IMR-90 (cell line): ENCODE data around the gene CMIP. TPM values are rescaled to one million over a fixed set of nuclear protein-coding genes. Genes with fewer than 3 reads are reported as not detected.

Source experiments
- ATAC-seq: fragments of 200-7000 bp; cut with Tn5 transposase; 2 replicates; pipeline ENCODE4 v1.9.1; 2020; ENCODE audit warnings: low read depth, mild to moderate bottlenecking, moderate library complexity
- BruUV-seq: library from RNA; stranded (reverse); fragments of 400-500 nt; replicated peaks from 2 replicates; lab custom pipeline; 2021; lab: Mats Ljungman, UMichigan
- CTCF ChIA-PET: fragments of 300-600 bp; formaldehyde crosslinking; extraction: SDS; loops from one replicate; lab custom pipeline; 2021; ENCODE audit warnings: antibody characterized with exemption; lab: Yijun Ruan, JAX
- POLR2A ChIA-PET: fragments of 300-600 bp; sonication (Branson Sonifier 250); formaldehyde crosslinking; loops from one replicate; lab custom pipeline; 2022; ENCODE audit warnings: antibody characterized with exemption; ENCODE audit not compliant: unreplicated experiment; lab: Charles Lee
- DNase-seq: peaks from one replicate; pipeline ENCODE4 v3.0.0; 2013
- H2AFZ ChIP-seq: replicated peaks from 2 replicates; pipeline ENCODE3; 2013; ENCODE audit warnings: low read length, mild to moderate bottlenecking; ENCODE audit not compliant: poor library complexity
- H2AK5ac ChIP-seq: 2 replicates; pipeline ENCODE4 v1.6.1; 2013; ENCODE audit warnings: low read depth, low read length, inconsistent platforms
- H2AK9ac ChIP-seq: replicated peaks from 2 replicates; pipeline ENCODE3; 2013; ENCODE audit warnings: mild to moderate bottlenecking, low read depth, low read length, moderate library complexity; ENCODE audit not compliant: poor library complexity
- H2BK120ac ChIP-seq: 2 replicates; pipeline ENCODE4 v1.6.1; 2013; ENCODE audit warnings: low read depth, low read length, inconsistent platforms
- H2BK15ac ChIP-seq: 3 replicates; pipeline ENCODE4 v1.6.1; 2013; ENCODE audit warnings: low read depth, low read length, inconsistent platforms
- H2BK20ac ChIP-seq: 2 replicates; pipeline ENCODE4 v1.6.1; 2013; ENCODE audit warnings: low read depth, mild to moderate bottlenecking, inconsistent platforms, low read length, moderate library complexity
- H2BK5ac ChIP-seq: 2 replicates; pipeline ENCODE4 v1.6.1; 2013; ENCODE audit warnings: mild to moderate bottlenecking, low read depth, low read length, inconsistent platforms; ENCODE audit not compliant: poor library complexity, severe bottlenecking
- H3K14ac ChIP-seq: replicated peaks from 2 replicates; pipeline ENCODE4 v1.6.1; 2013; ENCODE audit warnings: low read depth, low read length, inconsistent platforms
- H3K18ac ChIP-seq: 2 replicates; pipeline ENCODE4 v1.6.1; 2013; ENCODE audit warnings: low read depth, low read length, control low read depth
- H3K23ac ChIP-seq: 2 replicates; pipeline ENCODE4 v1.6.1; 2013; ENCODE audit warnings: low read depth, low read length, inconsistent platforms
- H3K27ac ChIP-seq: 2 replicates; pipeline ENCODE4 v1.5.1; 2013; ENCODE audit warnings: mild to moderate bottlenecking, control low read depth, low read length; ENCODE audit not compliant: insufficient read depth
- H3K27me3 ChIP-seq: 2 replicates; pipeline ENCODE4 v1.6.1; 2013; ENCODE audit warnings: low read length; ENCODE audit not compliant: control insufficient read depth, insufficient read depth
- H3K36me3 ChIP-seq: 2 replicates; pipeline ENCODE4 v1.6.1; 2013; ENCODE audit warnings: low read length, mixed read lengths; ENCODE audit not compliant: control insufficient read depth, insufficient read depth
- H3K4ac ChIP-seq: 2 replicates; pipeline ENCODE4 v1.6.1; 2013; ENCODE audit warnings: low read depth, low read length, inconsistent platforms
- H3K4me1 ChIP-seq: 2 replicates; pipeline ENCODE4 v1.6.1; 2013; ENCODE audit warnings: low read length, mixed read lengths; ENCODE audit not compliant: control insufficient read depth, insufficient read depth
- H3K4me2 ChIP-seq: 2 replicates; pipeline ENCODE4 v1.6.1; 2013; ENCODE audit warnings: low read depth, mild to moderate bottlenecking, control low read depth, low read length, moderate library complexity
- H3K4me3 ChIP-seq: 2 replicates; pipeline ENCODE4 v1.5.1; 2013; ENCODE audit warnings: low read depth, mild to moderate bottlenecking, control low read depth, low read length, moderate library complexity; ENCODE audit not compliant: insufficient read depth
- H3K56ac ChIP-seq: 2 replicates; pipeline ENCODE4 v1.6.1; 2013; ENCODE audit warnings: low read length, inconsistent platforms; ENCODE audit not compliant: insufficient read depth; ENCODE audit errors: extremely low read depth
- H3K79me1 ChIP-seq, 2 experiments: 2 replicates each; pipeline ENCODE4 v1.6.1; 2013; ENCODE audit warnings: low read length in 2 of 2, inconsistent platforms in 1 of 2, low read depth in 1 of 2
- H3K9ac ChIP-seq: 2 replicates; pipeline ENCODE4 v1.6.1; 2013; ENCODE audit warnings: low read depth, low read length, control low read depth
- H3K9me1 ChIP-seq: 2 replicates; pipeline ENCODE4 v1.6.1; 2013; ENCODE audit warnings: low read length, inconsistent platforms; ENCODE audit not compliant: insufficient read depth
- H3K9me3 ChIP-seq: 2 replicates; pipeline ENCODE4 v1.6.1; 2013; ENCODE audit warnings: low read length; ENCODE audit not compliant: control insufficient read depth, insufficient read depth
- H4K20me1 ChIP-seq: 2 replicates; pipeline ENCODE4 v1.6.1; 2013; ENCODE audit warnings: low read length, inconsistent platforms; ENCODE audit not compliant: insufficient read depth
- H4K5ac ChIP-seq: 2 replicates; pipeline ENCODE4 v1.6.1; 2013; ENCODE audit warnings: mild to moderate bottlenecking, low read depth, low read length, control low read depth
- H4K8ac ChIP-seq, 2 experiments: 2 replicates each; pipeline ENCODE4 v1.6.1; 2013; ENCODE audit warnings: low read depth in 2 of 2, low read length in 2 of 2, control low read depth in 1 of 2, inconsistent platforms in 1 of 2
- H4K91ac ChIP-seq: 2 replicates; pipeline ENCODE4 v1.6.1; 2013; ENCODE audit warnings: low read depth, low read length, inconsistent platforms; ENCODE audit not compliant: insufficient read depth
- BHLHE40 ChIP-seq: fragments of 150-350 bp; IDR thresholded peaks from 2 replicates; pipeline ENCODE4 v1.6.1; 2016; ENCODE audit warnings: mild to moderate bottlenecking, low read depth, low read length
- CEBPB ChIP-seq: IDR thresholded peaks from 2 replicates; pipeline ENCODE4 v1.6.1; 2012; ENCODE audit warnings: low read depth, low read length, improper control_type of control experiment
- CHD1 ChIP-seq: IDR thresholded peaks from 2 replicates; pipeline ENCODE4 v1.6.1; 2012; ENCODE audit warnings: low read depth, low read length, improper control_type of control experiment
- FOS ChIP-seq: fragments of 150-350 bp; IDR thresholded peaks from 2 replicates; pipeline ENCODE4 v1.6.1; 2016; ENCODE audit warnings: low read depth, low read length
- MAFK ChIP-seq: IDR thresholded peaks from 2 replicates; pipeline ENCODE4 v1.6.1; 2012; ENCODE audit warnings: low read depth, low read length, improper control_type of control experiment
- MAZ ChIP-seq: IDR thresholded peaks from 2 replicates; pipeline ENCODE4 v1.6.1; 2012; ENCODE audit warnings: low read depth, mild to moderate bottlenecking, low read length, improper control_type of control experiment, moderate library complexity, borderline replicate concordance
- MXI1 ChIP-seq: IDR thresholded peaks from 2 replicates; pipeline ENCODE4 v1.6.1; 2012; ENCODE audit warnings: low read depth, mild to moderate bottlenecking, low read length, moderate library complexity, borderline replicate concordance
- NFE2L2 ChIP-seq: fragments of 150-350 bp; IDR thresholded peaks from 2 replicates; pipeline ENCODE4 v1.6.1; 2016; ENCODE audit warnings: low read depth, mild to moderate bottlenecking, low read length
- POLR2A ChIP-seq: IDR thresholded peaks from 2 replicates; pipeline ENCODE4 v1.6.1; 2012; ENCODE audit warnings: mild to moderate bottlenecking, low read depth, low read length
- RAD21 ChIP-seq: IDR thresholded peaks from 2 replicates; pipeline ENCODE4 v1.6.1; 2012; ENCODE audit warnings: low read length, improper control_type of control experiment
- RCOR1 ChIP-seq: IDR thresholded peaks from 2 replicates; pipeline ENCODE4 v1.6.1; 2012; ENCODE audit warnings: mild to moderate bottlenecking, low read length, improper control_type of control experiment; ENCODE audit not compliant: insufficient replicate concordance
- RFX5 ChIP-seq: IDR thresholded peaks from 2 replicates; pipeline ENCODE4 v1.8.0; 2012; ENCODE audit warnings: low read depth, mild to moderate bottlenecking, low read length, moderate library complexity
- SMC3 ChIP-seq: fragments of 150-350 bp; IDR thresholded peaks from 2 replicates; pipeline ENCODE4 v1.6.1; 2016; ENCODE audit warnings: low read depth, mild to moderate bottlenecking, antibody characterized with exemption, low read length, moderate library complexity
- WGBS, 2 experiments: methylation state at CpG; one replicate each; pipeline versions ENCODE4 v1.1.5 to v1.1.7; 2013; ENCODE audit warnings: missing lambda C conversion rate in 2 of 2; ENCODE audit not compliant: insufficient read length in 1 of 2; ENCODE audit errors: extremely low coverage in 2 of 2; 5-methylcytosine and 5-hydroxymethylcytosine counted together
- dilution Hi-C: fragments of 300-500 bp; cut with HindIII; formaldehyde crosslinking; loops from one replicate; pipeline ENCODE4 v1.14.3; 2018; ENCODE audit warnings: low sequenced_read_pairs; ENCODE audit not compliant: unreplicated experiment
- in situ Hi-C: fragments of 300-500 bp; cut with MboI; formaldehyde crosslinking; loops from 3 replicates; pipeline ENCODE4 v1.14.3; 2019; ENCODE audit warnings: low sequenced_read_pairs, inconsistent platforms, mixed read lengths
- intact Hi-C: fragments of 100-400 bp; cut with micrococcal nuclease; formaldehyde crosslinking; loops from 2 replicates; pipeline ENCODE4 v1.10.0; 2022
- polyA plus RNA-seq, 3 experiments: library from polyadenylated mRNA; depleted of rRNA; stranded (reverse); fragments of >200 nt; gene quantifications; 2 replicates each; pipeline ENCODE4 v1.2.3, GENCODE V29; 2012; ENCODE audit warnings: low replicate concordance in 1 of 3
- total RNA-seq: library from RNA; depleted of rRNA; stranded (reverse); fragments of >200 nt; gene quantifications from 2 replicates; pipeline ENCODE4 v1.2.3, GENCODE V29; 2012
- TF ChIP-seq, protein P1 (sequence below): fragments of 150-350 bp; IDR thresholded peaks from 2 replicates; pipeline ENCODE4 v1.6.1; 2016; ENCODE audit warnings: low read depth, mild to moderate bottlenecking, low read length, moderate library complexity, borderline replicate concordance
- TF ChIP-seq, protein P2 (sequence below): conservative IDR thresholded peaks from 2 replicates; pipeline ENCODE4 v1.5.1; 2012; ENCODE audit warnings: mild to moderate bottlenecking, low read depth, low read length, improper control_type of control experiment
- TF ChIP-seq, protein P3 (sequence below): fragments of 150-350 bp; IDR thresholded peaks from 2 replicates; pipeline ENCODE4 v1.6.1; 2017; ENCODE audit warnings: mild to moderate bottlenecking, antibody characterized with exemption, low read length, low read depth

Gene CMIP
- total and polyA plus RNA-seq, 2 of the 4 experiments (the other 2 are of a cell fraction), result 3.2 to 11.6 TPM

DNA sequence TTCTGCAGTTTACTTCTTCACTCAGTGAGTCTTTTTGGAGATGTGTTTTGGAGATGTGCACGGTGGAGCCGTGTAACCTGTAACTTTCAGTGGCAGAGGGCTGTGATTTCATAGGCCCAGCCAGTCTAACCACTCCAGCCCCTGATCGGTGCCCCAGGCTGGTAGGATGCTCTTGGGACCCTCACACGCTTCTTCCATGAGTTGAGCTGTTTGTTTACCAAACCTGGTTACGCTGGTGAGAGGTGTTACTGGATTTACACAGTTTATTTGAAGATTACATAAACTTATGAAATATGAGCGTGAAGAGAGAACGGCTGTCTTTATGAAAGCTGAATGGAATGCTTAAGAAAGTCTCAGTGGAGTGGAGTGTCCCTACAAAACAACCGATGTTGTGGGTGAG lies 96.7 kb downstream of the CMIP start:
- H3K4ac ChIP-seq, result no peak overlapping the region
- H3K27ac ChIP-seq, result no peak overlapping the region
- H3K36me3 ChIP-seq, result no peaks in the 10 kb centered on the region
- 60% methylated on average over 1 of the region's 8 CpGs; no CpG with 5 or more reads in 1 of the 2 experiments for WGBS, 2 experiments
- H4K20me1 ChIP-seq, result peaks cover 51% of the 10 kb centered on the region
- H3K4me3 ChIP-seq, result no peak overlapping the region
- H3K4me1 ChIP-seq, result peaks cover 30% of the 10 kb centered on the region
- H2BK15ac ChIP-seq, result no peak overlapping the region
- H2AK9ac ChIP-seq, result no peak overlapping the region
- no peak overlapping the region for H4K5ac ChIP-seq
- H3K27me3 ChIP-seq, result no peaks in the 10 kb centered on the region
- no peak overlapping the region for H2BK5ac ChIP-seq
- no peak overlapping the region for H4K8ac ChIP-seq
- H3K79me1 ChIP-seq, result peaks cover 37 to 63% of the 10 kb centered on the region in 2 experiments
- H3K9me1 ChIP-seq, result peaks cover 31% of the 10 kb centered on the region
- ATAC-seq (no peak), DNase-seq (no peak)
- POLR2A ChIA-PET, result no interaction called here
- CTCF ChIA-PET, result no interaction called here
- no peak for TF ChIP-seq BHLHE40
- TF ChIP-seq FOS, result no peak
- no peak for TF ChIP-seq NFE2L2
- no peak for TF ChIP-seq RFX5
- TF ChIP-seq MXI1, result no peak
- no peak for TF ChIP-seq CEBPB
- TF ChIP-seq CHD1, result no peak
- no peak for TF ChIP-seq RAD21
- no peak for TF ChIP-seq POLR2A
- no peak for TF ChIP-seq RCOR1
- no peak for TF ChIP-seq MAFK
- TF ChIP-seq, protein P1, sequence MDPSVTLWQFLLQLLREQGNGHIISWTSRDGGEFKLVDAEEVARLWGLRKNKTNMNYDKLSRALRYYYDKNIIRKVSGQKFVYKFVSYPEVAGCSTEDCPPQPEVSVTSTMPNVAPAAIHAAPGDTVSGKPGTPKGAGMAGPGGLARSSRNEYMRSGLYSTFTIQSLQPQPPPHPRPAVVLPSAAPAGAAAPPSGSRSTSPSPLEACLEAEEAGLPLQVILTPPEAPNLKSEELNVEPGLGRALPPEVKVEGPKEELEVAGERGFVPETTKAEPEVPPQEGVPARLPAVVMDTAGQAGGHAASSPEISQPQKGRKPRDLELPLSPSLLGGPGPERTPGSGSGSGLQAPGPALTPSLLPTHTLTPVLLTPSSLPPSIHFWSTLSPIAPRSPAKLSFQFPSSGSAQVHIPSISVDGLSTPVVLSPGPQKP, result no peak
- no peak for TF ChIP-seq SMC3
- no peak for TF ChIP-seq MAZ
- TF ChIP-seq, protein P2, sequence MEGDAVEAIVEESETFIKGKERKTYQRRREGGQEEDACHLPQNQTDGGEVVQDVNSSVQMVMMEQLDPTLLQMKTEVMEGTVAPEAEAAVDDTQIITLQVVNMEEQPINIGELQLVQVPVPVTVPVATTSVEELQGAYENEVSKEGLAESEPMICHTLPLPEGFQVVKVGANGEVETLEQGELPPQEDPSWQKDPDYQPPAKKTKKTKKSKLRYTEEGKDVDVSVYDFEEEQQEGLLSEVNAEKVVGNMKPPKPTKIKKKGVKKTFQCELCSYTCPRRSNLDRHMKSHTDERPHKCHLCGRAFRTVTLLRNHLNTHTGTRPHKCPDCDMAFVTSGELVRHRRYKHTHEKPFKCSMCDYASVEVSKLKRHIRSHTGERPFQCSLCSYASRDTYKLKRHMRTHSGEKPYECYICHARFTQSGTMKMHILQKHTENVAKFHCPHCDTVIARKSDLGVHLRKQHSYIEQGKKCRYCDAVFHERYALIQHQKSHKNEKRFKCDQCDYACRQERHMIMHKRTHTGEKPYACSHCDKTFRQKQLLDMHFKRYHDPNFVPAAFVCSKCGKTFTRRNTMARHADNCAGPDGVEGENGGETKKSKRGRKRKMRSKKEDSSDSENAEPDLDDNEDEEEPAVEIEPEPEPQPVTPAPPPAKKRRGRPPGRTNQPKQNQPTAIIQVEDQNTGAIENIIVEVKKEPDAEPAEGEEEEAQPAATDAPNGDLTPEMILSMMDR, result no peak
- TF ChIP-seq, protein P3, sequence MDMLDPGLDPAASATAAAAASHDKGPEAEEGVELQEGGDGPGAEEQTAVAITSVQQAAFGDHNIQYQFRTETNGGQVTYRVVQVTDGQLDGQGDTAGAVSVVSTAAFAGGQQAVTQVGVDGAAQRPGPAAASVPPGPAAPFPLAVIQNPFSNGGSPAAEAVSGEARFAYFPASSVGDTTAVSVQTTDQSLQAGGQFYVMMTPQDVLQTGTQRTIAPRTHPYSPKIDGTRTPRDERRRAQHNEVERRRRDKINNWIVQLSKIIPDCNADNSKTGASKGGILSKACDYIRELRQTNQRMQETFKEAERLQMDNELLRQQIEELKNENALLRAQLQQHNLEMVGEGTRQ, result no peak
- no peaks in the 10 kb centered on the region for H3K9me3 ChIP-seq
- intact Hi-C loops (no loop called here), in situ Hi-C loops (no loop called here), dilution Hi-C loops (no loop called here)
- H3K4me2 ChIP-seq, result no peak overlapping the region
- H2AFZ ChIP-seq, result no peak overlapping the region
- H3K56ac ChIP-seq, result no peak overlapping the region
- no peak overlapping the region for H2BK120ac ChIP-seq
- no peak overlapping the region for H3K14ac ChIP-seq
- no peak overlapping the region for H3K18ac ChIP-seq
- H3K23ac ChIP-seq, result no peak overlapping the region
- no peak overlapping the region for H3K9ac ChIP-seq
- no peak overlapping the region for H2AK5ac ChIP-seq
- no TSS peak for BruUV-seq
- no peak overlapping the region for H2BK20ac ChIP-seq
- no peak overlapping the region for H4K91ac ChIP-seq
